Erythroblast (primary cell): ENCODE data around the gene TMEM82.

Source experiments
- GATA1 ChIP-seq: IDR thresholded peaks from 2 replicates; pipeline ENCODE4 v1.6.1; 2011; ENCODE audit warnings: low read depth, mild to moderate bottlenecking, control low read depth, low read length, moderate library complexity
- POLR2A ChIP-seq: IDR thresholded peaks from 2 replicates; pipeline ENCODE4 v1.6.1; 2011; ENCODE audit warnings: mild to moderate bottlenecking, low read length

DNA sequence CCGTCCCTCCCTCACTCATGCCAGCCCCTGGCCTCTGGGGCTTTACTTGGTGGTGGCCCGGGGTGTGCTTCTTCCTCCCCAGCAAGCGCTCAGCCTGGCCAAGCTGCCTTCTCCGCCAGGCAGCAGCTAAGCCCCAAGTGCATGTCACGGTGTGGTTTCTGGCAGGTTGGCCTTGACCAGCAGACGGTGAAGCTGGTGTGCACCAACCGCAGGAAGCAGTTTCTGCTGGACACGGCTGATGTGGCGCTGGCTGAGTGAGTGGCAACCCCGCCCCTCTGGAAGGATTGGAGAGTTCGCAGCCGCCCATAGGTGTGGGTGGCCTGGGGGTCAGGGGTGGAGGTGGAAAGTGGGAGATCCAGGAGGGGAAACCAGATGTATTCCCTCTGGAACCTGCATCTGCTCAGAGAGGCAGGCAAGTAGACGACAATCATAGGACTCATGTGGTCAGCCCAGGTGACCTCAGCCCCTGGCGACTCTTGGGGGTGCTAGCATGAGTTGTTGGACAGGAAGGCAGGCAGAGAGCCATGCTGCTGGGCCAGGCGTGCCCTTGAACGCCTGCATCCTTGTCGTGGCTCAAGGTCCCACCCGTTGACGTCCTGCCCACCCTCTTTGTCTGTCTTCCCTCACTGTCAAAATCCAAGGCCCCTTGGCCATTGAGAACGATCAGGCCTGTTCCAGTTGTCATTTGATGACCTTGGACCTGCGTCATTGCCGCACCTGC is 13.2 kb upstream of the TMEM82 start:
- TF ChIP-seq POLR2A = no peak
- TF ChIP-seq GATA1 = no peak
